Measurements from ENCODE around the gene KIF18A.
A peak's percentile ranks its signal among the peaks of the same experiment; 100 is the strongest.

Gene KIF18A

GRCh38 chr11:28049338-28050216 is 58.4 kb downstream of the KIF18A start:
- FAIRE-seq (peak; percentile 63), DNase-seq (ENCODE audit: insufficient read length, low spot score) (peak; percentile 47)

- FAIRE-seq, result no peak
- DNase-seq (ENCODE audit: insufficient read length, low spot score), result no peak
Measured at GRCh38 chr11:28048812-28049211, 59.1 kb downstream of the KIF18A start.

- FAIRE-seq (no peak), DNase-seq (ENCODE audit: insufficient read length, low spot score) (no peak)
Measured at GRCh38 chr11:28043930-28044709, 63.8 kb downstream of the KIF18A start.

- FAIRE-seq, result no peak
- no peak for DNase-seq (ENCODE audit: insufficient read length, low spot score)
Measured at GRCh38 chr11:28040384-28040783, 67.6 kb downstream of the KIF18A start.

GRCh38 chr11:28038775-28039174 is 69.2 kb downstream of the KIF18A start:
- FAIRE-seq (no peak), DNase-seq (ENCODE audit: insufficient read length, low spot score) (no peak)

- FAIRE-seq (no peak), DNase-seq (ENCODE audit: insufficient read length, low spot score) (no peak)
Measured at GRCh38 chr11:28026634-28027290, 81.2 kb downstream of the KIF18A start.

- peak; percentile 31 for FAIRE-seq
Measured at GRCh38 chr11:28017816-28018215, 90.1 kb downstream of the KIF18A start.

GRCh38 chr11:28011813-28012212 is 96.1 kb downstream of the KIF18A start:
- DNase-seq (ENCODE audit: insufficient read length, low spot score), result no peak
- FAIRE-seq, result no peak

More at GRCh38 chr11:28017816-28018215, 90.1 kb downstream of the KIF18A start:
- DNase-seq (ENCODE audit: insufficient read length, low spot score), result no peak

- DNase-seq (ENCODE audit: insufficient read length, low spot score), result no peak
- FAIRE-seq, result no peak
Measured at GRCh38 chr11:28009996-28010395, 98.0 kb downstream of the KIF18A start.

GRCh38 chr11:28009388-28009787 is 98.6 kb downstream of the KIF18A start:
- FAIRE-seq, result no peak
- DNase-seq (ENCODE audit: insufficient read length, low spot score), result peak; percentile 5

GRCh38 chr11:28003615-28004014 is 104.3 kb downstream of the KIF18A start:
- DNase-seq (ENCODE audit: insufficient read length, low spot score), result no peak
- no peak for FAIRE-seq

GRCh38 chr11:27998552-27998951 is 109.4 kb downstream of the KIF18A start:
- DNase-seq (ENCODE audit: insufficient read length, low spot score) (no peak), FAIRE-seq (no peak)

- DNase-seq (ENCODE audit: insufficient read length, low spot score) (no peak), FAIRE-seq (no peak)
Measured at GRCh38 chr11:27997344-27997743, 110.6 kb downstream of the KIF18A start.

- FAIRE-seq (no peak), DNase-seq (ENCODE audit: insufficient read length, low spot score) (no peak)
Measured at GRCh38 chr11:27996066-27996465, 111.9 kb downstream of the KIF18A start.

GRCh38 chr11:27995083-27995482 is 112.9 kb downstream of the KIF18A start:
- FAIRE-seq, result peak; percentile 70

GRCh38 chr11:27991736-27992135 is 116.2 kb downstream of the KIF18A start:
- no peak for DNase-seq (ENCODE audit: insufficient read length, low spot score)
- no peak for FAIRE-seq

More at GRCh38 chr11:27995083-27995482, 112.9 kb downstream of the KIF18A start:
- DNase-seq (ENCODE audit: insufficient read length, low spot score), result no peak

GRCh38 chr11:27977527-27977926 is 130.4 kb downstream of the KIF18A start:
- DNase-seq (ENCODE audit: insufficient read length, low spot score), result no peak
- peak; percentile 88 for FAIRE-seq

- peak; percentile 96 for FAIRE-seq
- DNase-seq (ENCODE audit: insufficient read length, low spot score), result peak; percentile 29
Measured at GRCh38 chr11:27977031-27977430, 130.9 kb downstream of the KIF18A start.

- DNase-seq (ENCODE audit: insufficient read length, low spot score), result no peak
- no peak for FAIRE-seq
Measured at GRCh38 chr11:27976262-27976661, 131.7 kb downstream of the KIF18A start.

GRCh38 chr11:27973851-27974536 is 134.0 kb downstream of the KIF18A start:
- no peak for DNase-seq (ENCODE audit: insufficient read length, low spot score)
- no peak for FAIRE-seq

All from HTR-8/SVneo (cell line).